ENCODE measurements around the gene TMEM120B.
"Not testable (repeated sequence)": the region's sequence is repeated elsewhere in the genome, so short reads cannot be mapped to it uniquely, and the experiment has no call there.

TMEM120B gene

GRCh38 chr12:121712461-121713256, at the start of gene TMEM120B:
TSS of gene TMEM120B (plus strand) at chr12:121712752. CDS start at chr12:121712896, 144 bp downstream.
- DNase-seq, result peak; percentile 93

GRCh38 chr12:121663610-121663929, 49.0 kb upstream of the TMEM120B start:
- DNase-seq, result no peak

GRCh38 chr12:121666829-121667228, 45.7 kb upstream of the TMEM120B start:
- not testable (repeated sequence) for DNase-seq

- DNase-seq, result peak; percentile 78
Measured at GRCh38 chr12:121668750-121669520, 43.6 kb upstream of the TMEM120B start.

GRCh38 chr12:121669521-121669900, 43.0 kb upstream of the TMEM120B start, which contains the start of gene MORN3:
TSS of gene MORN3 (minus strand) at chr12:121669654. CDS start at chr12:121669483, 171 bp downstream.
- no peak for DNase-seq

GRCh38 chr12:121673013-121673511, 39.5 kb upstream of the TMEM120B start:
- no peak for DNase-seq

- DNase-seq, result no peak
Measured at GRCh38 chr12:121676190-121676589, 36.4 kb upstream of the TMEM120B start.

- DNase-seq, result no peak
Measured at GRCh38 chr12:121678305-121678704, 34.2 kb upstream of the TMEM120B start.

- DNase-seq, result peak; percentile 38
Measured at GRCh38 chr12:121678716-121679300, 33.7 kb upstream of the TMEM120B start.

GRCh38 chr12:121679661-121680197, 32.8 kb upstream of the TMEM120B start:
- not testable (repeated sequence) for DNase-seq

- DNase-seq, result no peak
Measured at GRCh38 chr12:121688966-121689365, 23.6 kb upstream of the TMEM120B start.

- DNase-seq, result no peak
Measured at GRCh38 chr12:121689430-121689829, 23.1 kb upstream of the TMEM120B start.

- DNase-seq, result not testable (repeated sequence)
Measured at GRCh38 chr12:121692744-121693143, 19.8 kb upstream of the TMEM120B start.

- no peak for DNase-seq
Measured at GRCh38 chr12:121693155-121693687, 19.3 kb upstream of the TMEM120B start.

GRCh38 chr12:121697093-121697698, 15.4 kb upstream of the TMEM120B start:
- peak; percentile 89 for DNase-seq

GRCh38 chr12:121697861-121698260, 14.7 kb upstream of the TMEM120B start:
- DNase-seq, result not testable (repeated sequence)

GRCh38 chr12:121701667-121702277, 10.8 kb upstream of the TMEM120B start:
- no peak for DNase-seq

- DNase-seq, result no peak
Measured at GRCh38 chr12:121702944-121703343, 9.6 kb upstream of the TMEM120B start.

GRCh38 chr12:121705514-121705913, 7.0 kb upstream of the TMEM120B start:
- DNase-seq, result no peak

- DNase-seq, result no peak
Measured at GRCh38 chr12:121708313-121709063, 4.1 kb upstream of the TMEM120B start.

GRCh38 chr12:121709064-121709424, 3.5 kb upstream of the TMEM120B start:
- DNase-seq, result not testable (repeated sequence)
